GM23248 (cell line): ENCODE results near the gene RNF114.

Experiments
- EZH2 ChIP-seq: fragments of 200-600 bp; sonication (generic); IDR thresholded peaks from 2 replicates; pipeline ENCODE4 v1.6.1; 2018; ENCODE audit warnings: antibody characterized with exemption, mild to moderate bottlenecking; ENCODE audit not compliant: insufficient read depth, poor library complexity, severe bottlenecking
- EZH2phosphoT487 ChIP-seq: fragments of 200-600 bp; sonication (generic); IDR thresholded peaks from 2 replicates; pipeline ENCODE4 v1.6.1; 2018; ENCODE audit warnings: antibody characterized with exemption, moderate library complexity, mild to moderate bottlenecking, low read depth; ENCODE audit not compliant: insufficient read depth

GRCh38 chr20:49983123-49983847 lies 47.1 kb downstream of the RNF114 start:
- TF ChIP-seq EZH2phosphoT487 (no peak), EZH2 (no peak)
